ENCODE measurements around the gene COL4A2. TPM values are rescaled to one million over a fixed set of nuclear protein-coding genes. Genes with fewer than 3 reads are reported as not detected.

Gene COL4A2
- total RNA-seq, 1 donor from 2014 or later = not detected

DNA sequence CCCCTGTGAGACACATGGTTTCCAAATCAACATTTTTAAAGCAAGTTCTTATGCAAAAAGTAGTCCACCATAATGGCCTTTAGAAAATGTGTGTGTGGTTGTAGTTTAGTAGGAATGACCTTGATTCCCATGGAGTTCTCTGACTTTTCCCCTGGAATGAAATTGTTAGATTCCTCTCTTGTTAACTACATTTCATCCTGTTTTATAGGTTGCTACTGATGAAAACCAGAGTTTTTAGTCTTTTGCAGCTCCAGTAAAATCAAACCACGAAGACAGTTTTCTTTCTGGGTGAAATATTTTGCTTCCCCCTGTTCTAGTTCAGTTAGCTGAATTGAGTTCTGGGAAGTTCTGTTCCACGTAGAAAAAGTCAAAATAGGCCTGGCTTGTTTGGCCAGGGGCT is 146.7 kb downstream of the COL4A2 start:
- Mint-ChIP-seq H3K4me1 (peaks cover 8% of the 10 kb centered on the region), H3K36me3 (ENCODE audit: low read depth) (no peaks in the 10 kb centered on the region), H3K27me3 (peaks cover 2% of the 10 kb centered on the region), H3K27ac (no peak overlapping the region), H3K4me3 (no peak overlapping the region), H3K9me3 (no peaks in the 10 kb centered on the region)
- no peak for TF ChIP-seq CTCF (IDR thresholded peaks at IDR 0.05)
- DNase-seq (no peak), ATAC-seq (ENCODE audit: low read depth) (no peak)
- ChIA-PET POLR2A (no interaction called here), CTCF (interaction anchor here (0.6 to 2.6 kb wide), 2 partner anchors 72 to 374 kb away, joined by 4 to 14 read pairs; no protein-coding TSS in a partner anchor)
- intact Hi-C loops (cut with micrococcal nuclease) = no loop called here

DNA sequence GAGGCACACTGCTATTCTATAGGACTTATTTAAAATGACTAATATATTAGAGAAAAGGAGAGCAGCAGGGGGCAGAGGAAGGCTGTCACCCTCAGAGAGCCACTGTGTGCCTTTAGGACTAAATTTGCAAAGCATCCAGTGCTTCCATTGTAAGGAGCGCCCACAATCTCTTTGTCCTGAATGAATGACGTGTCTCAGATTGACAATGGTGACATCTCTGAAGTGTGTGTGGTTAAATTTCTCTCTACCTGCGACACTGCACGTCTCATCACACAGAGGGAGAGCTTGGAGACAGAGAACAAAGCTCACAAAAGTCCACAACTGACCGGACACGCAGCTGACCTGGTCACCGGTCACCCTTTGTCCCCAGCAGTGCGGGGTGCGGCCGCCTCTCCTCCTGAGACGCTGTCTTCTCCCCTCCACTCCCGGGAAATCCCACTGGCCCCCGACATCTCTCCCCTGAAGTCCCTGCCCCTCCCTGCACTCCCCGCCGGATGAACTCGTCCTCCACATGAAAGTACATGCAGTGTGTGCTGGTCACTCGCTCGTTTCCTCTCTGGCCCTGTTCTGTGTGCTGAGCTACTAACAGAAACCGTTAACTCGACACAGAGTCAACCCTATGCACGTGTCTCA is 147.3 kb downstream of the COL4A2 start:
- no peak for DNase-seq
- Mint-ChIP-seq H3K4me1 (peaks cover 14% of the 10 kb centered on the region), H3K4me3 (no peak overlapping the region), H3K9me3 (no peaks in the 10 kb centered on the region), H3K27me3 (peaks cover 2% of the 10 kb centered on the region), H3K36me3 (ENCODE audit: low read depth) (no peaks in the 10 kb centered on the region), H3K27ac (no peak overlapping the region)
- ChIA-PET POLR2A (no interaction called here), CTCF (interaction anchor here (0.6 to 2.6 kb wide), 3 partner anchors 72 to 373 kb away, joined by 3 to 14 read pairs (median 4); no protein-coding TSS in a partner anchor)
- intact Hi-C loops (cut with micrococcal nuclease) = no loop called here
- no peak for TF ChIP-seq CTCF (IDR thresholded peaks at IDR 0.05)
- no peak for ATAC-seq (ENCODE audit: low read depth)

GRCh38 chr13:110454956-110455355 is 147.9 kb downstream of the COL4A2 start:
- Mint-ChIP-seq H3K36me3 (ENCODE audit: low read depth) (no peaks in the 10 kb centered on the region), H3K9me3 (no peaks in the 10 kb centered on the region), H3K27me3 (peaks cover 2% of the 10 kb centered on the region), H3K27ac (no peak overlapping the region), H3K4me1 (peaks cover 15% of the 10 kb centered on the region), H3K4me3 (no peak overlapping the region)
- CTCF ChIA-PET = interaction anchor here (0.8 to 2.6 kb wide), 10 partner anchors 17 to 593 kb away, joined by 3 to 19 read pairs (median 6); partner anchors contain the start of gene RAB20
- POLR2A ChIA-PET = interaction anchor here (1.2 to 1.5 kb wide), 3 partner anchors 17 to 190 kb away, joined by 4 to 6 read pairs (median 5); partner anchors contain the start of gene RAB20
- no peak for ATAC-seq (ENCODE audit: low read depth)
- intact Hi-C loops (cut with micrococcal nuclease) = loop anchor here (5.0 kb wide), 3 partner anchors 52 to 472 kb away; partner anchors contain the start of gene ING1
- no peak for DNase-seq
- no peak for TF ChIP-seq CTCF (IDR thresholded peaks at IDR 0.05)

DNA sequence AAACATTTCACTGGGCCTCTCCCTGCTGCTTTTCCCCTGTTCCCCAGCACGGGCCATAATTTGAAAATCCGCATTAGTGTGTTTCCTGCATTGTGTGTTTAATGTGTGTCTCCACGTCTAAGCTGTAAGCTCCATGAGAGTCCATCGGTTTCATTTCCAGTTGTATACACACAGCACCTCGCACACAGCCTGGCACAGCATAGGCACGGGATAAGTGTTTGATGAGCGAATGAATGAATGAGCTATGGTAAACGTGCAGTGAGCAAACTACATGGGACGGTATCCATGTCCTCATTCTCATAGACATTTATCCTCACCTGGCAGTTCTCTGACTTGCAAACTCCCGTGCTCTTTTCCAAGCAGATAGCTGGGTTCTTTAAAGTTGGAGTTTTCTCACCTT is 148.4 kb downstream of the COL4A2 start:
- ChIA-PET CTCF (interaction anchor here (0.6 to 2.6 kb wide), 26 partner anchors 8 to 593 kb away, joined by 3 to 19 read pairs (median 4); partner anchors contain the start of gene RAB20), POLR2A (interaction anchor here (0.8 to 1.5 kb wide), 4 partner anchors 16 to 190 kb away, joined by 3 to 6 read pairs (median 4); partner anchors contain the start of gene RAB20)
- H3K4me1 Mint-ChIP-seq = peaks cover 15% of the 10 kb centered on the region
- no peak for TF ChIP-seq CTCF (IDR thresholded peaks at IDR 0.05)
- no peak for ATAC-seq (ENCODE audit: low read depth)
- H3K9me3 Mint-ChIP-seq = no peaks in the 10 kb centered on the region
- H3K36me3 Mint-ChIP-seq (ENCODE audit: low read depth) = no peaks in the 10 kb centered on the region
- H3K4me3 Mint-ChIP-seq = no peak overlapping the region
- H3K27me3 Mint-ChIP-seq = peaks cover 2% of the 10 kb centered on the region
- intact Hi-C loops (cut with micrococcal nuclease) = loop anchor here (5.0 kb wide), 3 partner anchors 52 to 472 kb away; partner anchors contain the start of gene ING1
- DNase-seq = no peak
- no peak overlapping the region for H3K27ac Mint-ChIP-seq

DNA sequence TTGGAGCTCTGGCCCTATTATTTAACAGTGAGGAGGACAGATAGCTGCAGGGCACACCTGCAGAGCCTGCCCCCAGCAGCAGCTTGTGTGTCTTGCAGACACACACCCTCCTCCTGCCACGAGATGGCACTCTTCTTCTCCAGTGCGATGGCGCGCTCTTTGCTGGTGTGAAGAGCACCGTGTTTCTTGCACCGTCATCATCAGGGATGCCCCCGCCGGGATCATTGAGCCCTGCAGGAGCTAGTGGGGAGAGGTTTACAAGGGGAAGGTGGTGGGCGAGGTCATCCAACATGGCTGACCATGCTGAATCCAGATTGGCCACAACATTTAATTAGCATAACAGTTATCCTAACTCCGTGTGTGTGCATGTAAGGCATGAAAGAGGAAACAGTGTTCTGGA is 148.9 kb downstream of the COL4A2 start:
- intact Hi-C loops (cut with micrococcal nuclease) = loop anchor here (1.0 to 5.0 kb wide), 9 partner anchors 15 to 471 kb away; partner anchors contain the start of gene ING1
- ChIA-PET CTCF (interaction anchor here (0.6 to 2.6 kb wide), 27 partner anchors 8 to 592 kb away, joined by 3 to 19 read pairs (median 4); partner anchors contain the start of gene RAB20), POLR2A (interaction anchor here (0.7 to 1.5 kb wide), 5 partner anchors 16 to 259 kb away, joined by 3 to 6 read pairs (median 4); partner anchors contain the start of gene RAB20)
- no peak overlapping the region for H3K27ac Mint-ChIP-seq
- no peaks in the 10 kb centered on the region for H3K36me3 Mint-ChIP-seq (ENCODE audit: low read depth)
- peak; percentile 40 for TF ChIP-seq CTCF (IDR thresholded peaks at IDR 0.05)
- peak overlapping the region; percentile 72 for H3K4me3 Mint-ChIP-seq
- ATAC-seq (ENCODE audit: low read depth) (peak; percentile 96), DNase-seq (peak; percentile 50)
- H3K4me1 Mint-ChIP-seq = peaks cover 15% of the 10 kb centered on the region
- no peaks in the 10 kb centered on the region for H3K9me3 Mint-ChIP-seq
- H3K27me3 Mint-ChIP-seq = peaks cover 2% of the 10 kb centered on the region
